Measurements from ENCODE around the gene CES2.
"Not testable (repeated sequence)": the region's sequence is repeated elsewhere in the genome, so short reads cannot be mapped to it uniquely, and the experiment has no call there.

The CES2 gene, protein sequence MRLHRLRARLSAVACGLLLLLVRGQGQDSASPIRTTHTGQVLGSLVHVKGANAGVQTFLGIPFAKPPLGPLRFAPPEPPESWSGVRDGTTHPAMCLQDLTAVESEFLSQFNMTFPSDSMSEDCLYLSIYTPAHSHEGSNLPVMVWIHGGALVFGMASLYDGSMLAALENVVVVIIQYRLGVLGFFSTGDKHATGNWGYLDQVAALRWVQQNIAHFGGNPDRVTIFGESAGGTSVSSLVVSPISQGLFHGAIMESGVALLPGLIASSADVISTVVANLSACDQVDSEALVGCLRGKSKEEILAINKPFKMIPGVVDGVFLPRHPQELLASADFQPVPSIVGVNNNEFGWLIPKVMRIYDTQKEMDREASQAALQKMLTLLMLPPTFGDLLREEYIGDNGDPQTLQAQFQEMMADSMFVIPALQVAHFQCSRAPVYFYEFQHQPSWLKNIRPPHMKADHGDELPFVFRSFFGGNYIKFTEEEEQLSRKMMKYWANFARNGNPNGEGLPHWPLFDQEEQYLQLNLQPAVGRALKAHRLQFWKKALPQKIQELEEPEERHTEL

DNA sequence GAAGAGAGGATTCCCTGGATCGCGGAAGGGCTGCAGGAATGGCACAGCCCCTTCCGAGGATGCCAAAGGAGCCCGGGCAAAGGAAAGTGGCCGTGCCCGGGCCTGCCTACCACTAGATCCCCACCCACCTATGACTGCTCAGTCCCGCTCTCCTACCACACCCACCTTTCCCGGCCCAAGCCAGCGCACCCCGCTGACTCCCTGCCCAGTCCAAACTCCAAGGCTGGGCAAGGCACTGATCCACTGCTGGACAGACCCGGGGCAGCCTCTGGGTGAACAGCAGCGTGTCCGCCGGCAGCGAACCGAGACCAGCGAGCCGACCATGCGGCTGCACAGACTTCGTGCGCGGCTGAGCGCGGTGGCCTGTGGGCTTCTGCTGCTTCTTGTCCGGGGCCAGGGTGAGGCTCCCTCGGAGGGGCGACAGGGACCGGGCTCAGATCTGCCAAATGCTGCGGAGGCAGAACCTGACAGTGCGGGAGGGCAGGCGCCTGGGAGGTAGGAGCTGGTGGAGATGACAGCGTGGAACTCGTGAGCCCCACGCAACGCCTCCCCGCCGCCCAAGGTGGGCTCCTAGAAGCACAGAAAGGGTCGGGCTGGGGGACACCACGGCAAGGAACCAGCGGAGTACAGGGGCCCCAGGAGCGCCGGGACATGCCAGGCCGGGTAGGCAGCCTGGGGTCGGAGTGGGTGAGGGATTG lies at the start of gene CES2:
Gene CES2 (plus strand): TSS at position 203 of the 698 bp plus-strand sequence. CDS start 120 bp downstream, at position 323.
- no peak for DNase-seq

DNA sequence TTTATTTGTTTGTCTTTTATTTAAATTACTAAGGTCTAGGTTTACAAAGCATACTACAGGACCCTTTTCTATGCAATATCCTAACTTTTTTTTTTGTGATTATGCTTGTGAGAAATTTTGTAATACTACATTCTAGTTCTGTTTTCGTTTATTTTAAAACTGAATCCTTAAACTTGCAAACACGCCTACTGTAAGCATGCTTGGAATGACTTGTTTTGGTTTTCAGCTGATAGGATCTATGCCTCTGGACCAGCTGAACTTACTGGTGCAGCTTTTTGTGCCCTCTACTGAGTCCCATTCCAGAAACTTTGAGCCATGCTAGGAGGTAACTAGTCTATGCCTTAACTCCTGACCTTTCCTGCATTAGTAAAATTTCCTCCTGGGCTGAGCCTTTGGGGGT lies 49.0 kb upstream of the CES2 start:
- no peak for DNase-seq

DNA sequence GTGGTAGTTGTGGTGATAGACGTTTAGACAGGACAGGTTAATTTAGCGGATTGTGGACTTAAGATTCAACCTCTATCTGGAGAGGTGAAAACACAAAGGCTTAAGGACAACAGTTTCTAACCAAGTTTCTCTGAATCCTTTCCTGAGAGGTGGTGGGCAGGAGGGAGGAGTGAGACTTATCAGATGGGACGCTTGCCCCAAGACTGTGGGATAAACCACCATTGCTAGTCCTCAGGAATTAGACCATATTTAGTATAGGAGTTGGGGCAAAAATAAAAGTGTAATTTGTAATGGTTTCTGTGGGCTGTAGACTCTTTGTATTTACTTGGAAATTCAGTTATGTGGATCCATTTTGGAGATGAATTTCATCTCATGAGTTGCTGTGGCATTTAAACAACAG lies 48.4 kb upstream of the CES2 start:
- no peak for DNase-seq

DNA sequence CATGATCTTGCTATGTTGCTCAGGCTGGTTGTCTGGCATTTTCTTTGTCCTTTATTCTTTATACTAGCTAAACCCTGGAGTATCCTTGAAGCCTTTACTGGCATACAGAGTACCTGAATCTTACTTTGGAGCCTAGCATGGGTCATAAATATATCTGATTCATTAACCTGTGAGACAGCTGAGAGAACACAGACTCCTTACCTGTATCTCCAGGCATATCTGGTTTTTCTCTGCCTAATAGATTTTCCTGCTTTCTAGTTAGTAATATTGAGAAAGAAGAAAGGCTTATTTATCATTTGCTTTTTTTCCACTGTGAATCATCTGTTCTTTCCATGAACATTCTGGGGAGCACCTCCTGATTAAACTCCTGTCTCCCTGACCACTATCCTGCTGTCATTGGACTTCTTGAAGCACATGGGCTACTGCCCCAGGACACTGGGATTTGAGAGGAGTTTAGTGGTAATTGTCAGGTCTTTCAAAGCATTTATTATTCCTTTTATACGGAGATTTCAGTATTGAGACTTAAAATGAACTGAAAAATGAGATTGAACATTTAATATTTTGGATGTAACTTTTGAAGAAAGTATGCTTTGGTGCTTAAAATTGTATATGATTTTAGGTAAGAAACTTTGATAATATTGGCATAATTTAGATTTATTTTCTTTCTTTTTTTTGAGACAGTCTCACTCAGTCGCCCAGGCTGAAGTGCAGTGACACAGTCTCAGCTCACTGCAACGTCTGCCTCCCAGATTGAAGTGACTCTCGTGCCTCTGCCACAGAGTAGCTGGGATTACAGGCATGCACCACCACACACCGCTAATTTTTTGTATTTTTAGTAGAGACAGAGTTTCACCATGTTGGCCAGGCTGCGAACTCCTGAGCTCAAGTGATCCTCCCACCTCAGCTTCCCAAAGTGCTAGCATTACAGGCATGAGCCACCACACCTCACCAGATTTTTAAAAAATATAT lies 46.4 kb upstream of the CES2 start:
- DNase-seq = no peak

DNA sequence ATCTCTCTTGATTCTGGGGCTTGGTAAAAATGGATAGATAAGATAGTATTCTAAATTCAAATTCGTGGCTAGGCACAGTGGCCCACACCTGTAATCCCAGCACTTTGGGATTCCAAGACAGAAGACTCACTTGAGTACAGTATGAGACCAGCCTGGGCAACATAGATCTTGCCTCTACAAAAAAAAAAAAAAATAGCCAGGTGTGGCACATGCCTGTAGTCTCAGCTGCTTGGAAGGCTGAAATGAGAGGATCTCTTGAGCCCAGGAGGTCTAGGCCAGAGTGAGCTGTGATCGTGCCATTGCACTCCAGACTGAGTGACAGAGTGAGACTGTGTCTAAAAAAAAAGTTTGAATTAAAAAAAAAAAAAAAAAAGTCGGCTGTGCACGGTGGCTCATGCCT lies 45.7 kb upstream of the CES2 start:
- no peak for DNase-seq

DNA sequence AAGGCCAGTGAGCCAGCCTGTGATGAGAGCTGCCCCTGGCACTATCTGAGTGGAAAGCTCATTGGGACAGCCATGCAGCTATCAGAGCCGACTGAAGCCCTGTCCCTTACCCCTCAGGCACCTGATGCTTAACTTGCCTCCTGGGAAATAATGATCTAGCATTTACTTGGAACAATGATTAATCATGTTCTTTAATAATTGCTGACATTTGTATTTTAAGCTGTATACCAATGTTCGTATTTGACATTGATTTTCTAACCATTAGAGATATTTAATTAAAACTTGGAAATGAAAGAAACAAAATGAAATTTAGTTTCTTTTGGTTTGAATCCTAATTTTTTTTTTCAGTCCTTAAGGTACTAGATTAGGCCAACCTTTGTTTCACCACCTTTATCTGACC lies 44.5 kb upstream of the CES2 start:
- no peak for DNase-seq

DNA sequence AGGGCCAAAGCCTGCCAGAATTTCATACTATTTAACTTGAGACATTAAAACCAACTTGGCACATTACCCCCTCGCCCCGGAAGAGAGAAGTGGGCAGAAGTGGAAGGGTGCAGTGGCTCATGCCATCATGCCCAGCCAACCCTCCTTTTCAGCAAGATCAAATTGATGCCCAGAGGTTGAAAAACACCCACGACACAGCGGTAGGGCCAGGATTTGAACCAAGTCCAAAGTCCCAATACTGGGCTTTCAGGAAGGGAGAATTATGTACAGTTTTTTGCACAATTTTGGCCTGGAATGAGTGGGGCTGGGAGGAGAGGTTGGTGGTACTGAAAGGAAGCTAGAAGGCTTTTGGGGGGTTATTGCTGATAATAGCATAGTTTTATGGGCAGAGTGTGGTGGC lies 44.0 kb upstream of the CES2 start:
- DNase-seq = no peak

DNA sequence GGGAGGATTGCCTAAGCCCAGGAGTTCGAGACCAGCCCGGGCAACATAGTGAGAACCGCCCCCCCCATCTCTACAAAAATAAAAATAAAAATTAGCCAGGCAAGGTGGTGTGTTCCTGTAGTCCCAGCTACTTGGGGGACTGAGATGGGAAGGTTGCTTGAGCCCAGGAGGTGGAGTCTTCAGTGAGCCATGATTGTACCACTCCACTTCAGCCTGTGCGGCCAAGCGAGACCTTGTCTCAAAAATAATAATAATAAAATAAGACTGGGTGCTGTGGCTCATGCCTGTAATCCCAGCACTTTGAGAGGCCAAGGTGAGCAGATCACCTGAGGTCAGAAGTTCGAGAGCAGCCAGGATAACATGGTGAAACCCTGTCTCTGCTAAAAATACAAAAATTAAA lies 43.5 kb upstream of the CES2 start:
- no peak for DNase-seq

DNA sequence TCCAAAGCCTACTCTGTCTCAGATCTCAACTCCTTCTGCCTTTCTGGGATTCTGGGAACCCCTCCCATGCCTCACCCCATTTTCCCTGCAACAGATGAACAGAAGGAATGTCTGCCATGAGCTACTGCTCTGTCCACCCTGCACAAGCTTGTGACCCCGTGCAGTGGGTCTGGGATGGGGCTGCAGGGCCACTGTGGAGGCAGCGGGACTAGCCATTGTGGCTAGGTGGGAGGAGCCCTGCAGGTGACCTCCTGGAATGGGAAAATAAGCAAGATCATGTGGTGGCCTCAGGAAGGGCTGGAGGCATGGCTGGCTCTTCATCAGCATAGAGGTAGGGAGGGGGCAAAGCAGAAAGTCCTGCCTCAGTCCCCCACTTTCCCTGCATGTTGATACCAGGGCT lies 41.3 kb upstream of the CES2 start:
- no peak for DNase-seq

DNA sequence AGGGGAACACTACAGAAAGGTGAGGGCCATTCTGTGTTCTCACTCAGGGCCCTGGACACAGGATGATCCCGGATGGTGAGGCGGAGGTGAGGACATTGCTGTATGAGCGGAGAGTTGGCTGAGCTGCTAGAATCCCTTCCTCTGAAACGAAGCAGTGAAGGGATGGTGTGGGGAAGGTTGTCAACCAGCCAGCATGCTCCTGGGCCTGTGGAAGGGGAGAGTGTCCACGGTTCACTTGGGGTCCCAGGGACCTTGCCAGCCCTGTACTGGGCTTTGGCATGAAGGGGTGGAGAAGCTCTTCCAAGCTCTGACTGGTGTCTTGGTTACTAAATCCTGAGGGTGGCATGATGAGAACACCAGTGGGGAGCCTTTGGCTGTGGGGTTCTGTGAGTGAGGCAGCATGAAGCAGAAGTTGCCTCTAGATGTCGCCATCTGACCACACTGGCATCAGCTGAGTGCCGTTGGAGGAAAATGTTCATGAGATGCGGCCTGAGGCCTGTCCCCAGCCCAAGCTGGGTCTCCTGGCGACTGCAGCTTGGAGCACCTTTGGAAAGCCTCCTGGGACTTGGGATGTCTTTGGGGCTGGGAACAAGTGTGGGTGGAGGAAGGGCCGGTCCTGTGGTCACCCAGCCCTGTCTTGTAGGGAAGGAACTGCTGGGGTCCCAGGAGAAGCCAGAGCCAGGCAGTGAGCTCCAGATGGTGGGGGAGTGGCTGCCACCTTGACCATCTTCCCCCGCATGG lies 40.2 kb upstream of the CES2 start:
- peak; percentile 2 for DNase-seq

DNA sequence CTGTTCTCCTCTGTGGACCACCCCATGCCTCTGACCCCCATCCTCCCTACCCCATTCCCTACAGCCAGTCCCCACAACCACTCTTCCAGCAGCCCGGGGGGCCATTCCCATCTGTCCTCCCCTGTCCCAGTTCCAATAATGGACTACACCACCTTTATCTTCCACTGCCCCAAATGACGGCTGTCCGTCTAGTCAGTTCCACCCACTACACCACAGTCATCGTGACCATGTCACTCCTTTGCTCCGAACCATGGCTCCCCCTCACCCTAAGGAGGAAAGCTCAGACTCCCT lies 39.7 kb upstream of the CES2 start:
- no peak for DNase-seq

DNA sequence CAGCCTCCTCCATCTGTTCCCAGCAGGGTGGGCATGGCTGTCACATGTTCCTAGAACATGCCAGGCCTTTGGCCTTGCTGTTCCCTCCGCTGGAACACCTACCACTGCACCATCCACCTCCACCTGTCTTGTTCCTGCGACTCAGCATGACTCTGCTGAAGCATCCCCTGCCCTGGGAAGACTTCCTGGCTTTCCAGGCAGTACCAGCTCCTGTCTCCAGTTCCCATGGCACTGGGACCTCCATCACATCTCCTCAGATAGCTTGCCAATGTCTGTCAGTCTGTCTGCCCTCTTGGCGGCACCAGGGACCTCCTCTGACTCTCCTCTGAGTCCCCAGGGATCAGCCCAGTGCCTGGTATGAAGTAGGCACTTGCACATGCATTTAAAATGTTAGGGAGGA lies 39.3 kb upstream of the CES2 start:
- no peak for DNase-seq

DNA sequence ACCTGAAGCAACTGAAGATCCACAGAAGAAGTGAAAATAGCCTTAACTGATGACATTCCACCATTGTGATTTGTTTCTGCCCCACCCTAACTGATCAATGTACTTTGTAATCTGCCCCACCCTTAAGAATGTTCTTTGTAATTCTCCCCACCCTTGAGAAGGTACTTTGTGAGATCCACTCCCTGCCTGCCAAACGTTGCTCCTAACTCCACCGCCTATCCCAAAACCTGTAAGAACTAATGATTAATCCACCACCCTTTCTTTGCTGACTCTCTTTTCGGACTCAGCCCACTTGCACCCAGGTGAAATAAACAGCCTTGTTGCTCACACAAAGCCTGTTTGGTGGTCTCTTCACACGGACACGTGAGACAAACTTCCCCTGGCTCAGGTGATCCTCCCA lies 38.6 kb upstream of the CES2 start:
- DNase-seq = not testable (repeated sequence)

DNA sequence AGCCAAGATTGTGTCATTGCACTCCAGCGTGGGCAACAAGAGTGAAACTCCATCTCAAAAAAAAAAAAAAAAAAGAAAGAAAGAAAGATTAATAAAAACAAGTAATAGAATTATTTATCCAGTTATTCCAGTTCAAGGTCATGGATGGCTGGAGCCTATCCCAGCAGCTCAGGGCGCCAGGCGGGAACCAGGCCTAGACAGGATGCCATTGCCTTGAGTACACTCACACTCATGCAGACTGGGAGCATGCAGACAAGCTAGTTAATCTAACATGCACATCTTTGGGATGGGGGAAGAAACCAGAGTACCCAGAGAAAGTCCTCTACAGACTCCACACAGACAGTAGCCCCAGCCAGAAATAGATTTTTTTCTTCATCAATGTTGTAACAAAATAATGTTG lies 37.1 kb upstream of the CES2 start:
- DNase-seq = no peak

DNA sequence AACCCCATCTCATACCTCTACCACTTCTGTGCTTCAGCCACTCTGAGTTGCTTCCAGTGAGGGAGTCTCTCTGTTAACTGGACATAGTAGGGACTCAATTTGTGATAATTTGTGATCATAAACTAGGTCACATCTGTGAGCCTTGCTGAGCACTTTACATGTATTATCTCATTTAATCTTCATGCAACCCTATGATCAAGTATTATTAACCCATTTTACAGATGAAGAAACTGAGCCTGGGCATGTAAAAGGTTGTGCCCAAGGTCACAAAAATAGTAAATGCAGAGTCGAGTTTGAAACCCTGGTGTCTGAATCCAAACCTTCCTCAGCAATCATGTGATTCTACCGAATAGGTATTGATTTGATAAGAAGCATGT lies 36.4 kb upstream of the CES2 start:
- DNase-seq = no peak

DNA sequence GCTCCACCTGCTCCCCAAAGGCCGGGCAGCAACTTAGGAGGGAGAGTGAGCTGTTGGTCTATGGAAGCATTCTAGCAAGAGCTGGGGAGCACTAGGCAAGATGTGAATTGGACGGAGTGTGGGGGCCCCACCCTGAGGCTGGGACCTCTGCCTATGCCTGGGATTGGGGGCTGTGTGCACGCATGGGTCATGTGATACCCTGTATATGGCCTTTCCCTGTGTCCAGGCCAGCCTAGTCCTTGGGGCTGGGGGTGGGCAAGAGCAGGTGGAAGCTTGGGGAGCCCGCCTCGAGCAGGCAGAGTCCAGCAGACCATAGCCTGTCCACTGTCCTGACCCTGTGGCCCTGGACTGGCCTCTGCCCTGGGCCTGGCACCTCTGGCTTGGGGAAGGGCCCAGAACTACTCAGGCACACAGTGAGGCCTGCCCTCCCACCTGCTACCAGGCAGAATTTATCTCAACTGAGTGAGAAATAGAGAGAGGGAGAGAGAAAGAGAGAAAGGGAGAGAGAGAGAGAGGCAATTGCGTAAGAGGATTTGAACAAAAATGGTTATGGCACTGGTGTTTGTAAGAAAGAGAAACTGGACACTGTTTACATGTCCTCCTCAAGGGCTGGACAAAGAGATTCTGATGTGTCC lies 35.9 kb upstream of the CES2 start:
- DNase-seq = peak; percentile 13

DNA sequence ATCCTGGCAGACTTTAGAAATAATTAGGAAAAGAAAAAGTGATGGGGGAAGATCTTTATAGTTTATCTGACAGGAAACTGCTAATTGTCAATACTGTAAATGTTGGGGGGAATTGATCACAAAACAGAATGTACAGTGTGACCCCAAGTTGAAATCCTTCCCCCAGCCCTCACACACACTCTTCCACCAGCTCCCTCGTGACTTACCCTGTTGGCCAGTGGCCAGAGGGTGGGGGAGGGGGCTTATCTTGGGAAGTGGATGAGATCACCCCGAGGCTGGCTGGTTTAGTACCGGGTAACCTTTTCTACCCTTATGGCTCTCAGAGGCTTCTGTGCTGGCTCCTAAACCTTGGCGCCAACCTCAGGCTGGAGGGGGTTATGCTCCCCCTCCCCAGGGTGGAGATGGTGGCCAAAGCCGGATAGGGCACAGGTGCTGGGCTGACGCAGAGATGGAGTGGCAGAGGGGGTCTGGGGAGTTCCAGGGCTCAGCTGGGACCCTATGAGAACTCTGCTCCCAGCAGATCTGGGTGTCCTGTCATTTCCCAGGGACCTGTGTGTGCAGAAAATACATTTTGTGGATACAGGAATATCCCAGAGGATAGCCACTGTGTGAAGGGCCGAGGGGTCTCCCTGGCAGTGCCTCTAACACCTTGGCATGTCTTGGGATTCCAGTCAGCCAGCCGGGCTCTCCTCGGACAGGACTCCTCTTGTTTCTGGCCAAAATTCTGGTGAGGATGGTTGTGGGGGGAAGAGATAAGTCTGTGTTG lies 35.2 kb upstream of the CES2 start:
- peak; percentile 43 for DNase-seq

DNA sequence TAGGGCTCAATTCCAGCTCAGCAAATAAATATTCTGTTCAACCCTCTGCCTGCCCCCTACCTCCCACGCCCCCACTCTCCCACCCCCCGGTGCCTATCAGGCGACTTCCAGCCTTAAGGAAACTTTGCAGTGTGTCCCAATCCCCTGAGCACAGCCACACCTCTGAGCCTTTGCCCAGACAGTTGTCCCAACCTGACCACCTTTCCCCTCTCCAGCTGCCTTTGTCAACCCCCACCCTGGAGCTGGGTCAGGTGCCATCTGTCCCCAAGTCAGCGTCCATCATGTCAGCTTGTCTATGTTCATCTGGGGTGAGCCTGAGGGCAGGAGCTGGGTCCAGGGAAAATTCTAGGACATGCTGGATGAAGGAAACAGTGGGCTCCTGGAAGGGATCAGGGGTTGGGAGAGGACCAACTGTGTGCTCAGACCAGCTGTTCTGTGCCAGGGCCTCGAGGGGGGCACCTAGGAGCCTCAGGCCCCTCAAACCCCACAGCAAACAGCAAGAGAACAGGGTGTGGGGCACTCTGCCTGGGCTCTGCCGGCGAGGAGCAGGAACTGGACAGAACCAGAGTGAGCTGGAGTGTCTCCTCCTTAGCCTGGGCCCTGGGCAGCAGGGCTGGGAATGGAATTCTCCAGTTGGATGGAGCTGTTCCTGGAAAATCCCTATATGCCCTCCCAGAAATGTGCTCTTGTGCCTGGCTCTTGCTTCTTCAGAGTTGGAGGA lies 34.4 kb upstream of the CES2 start:
- DNase-seq = no peak

DNA sequence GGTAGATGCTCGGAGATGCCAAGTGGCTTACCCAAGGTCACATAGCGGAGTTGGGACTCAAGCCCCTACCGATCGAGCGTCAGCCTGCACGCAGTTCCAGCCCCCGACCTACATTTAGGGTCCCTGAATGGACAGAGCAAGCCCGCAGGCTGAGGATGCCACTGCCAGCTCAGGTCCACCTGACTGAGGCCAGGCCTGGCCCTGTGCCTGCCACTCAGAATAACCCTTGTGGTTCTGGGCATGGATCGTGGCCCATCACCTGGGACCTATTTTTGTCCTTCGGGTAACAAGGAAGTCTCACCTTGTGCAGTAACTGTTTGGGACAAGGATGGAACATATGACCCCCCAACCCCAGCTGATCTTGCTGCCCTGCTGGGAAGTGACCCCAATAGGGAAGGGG lies 33.7 kb upstream of the CES2 start:
- no peak for DNase-seq

Measured in NCI-H2029 (cell line).